WERI-Rb-1 (cell line): ENCODE data around the gene HSPB3.

ENCODE experiments used
- DNase-seq: peaks from one replicate; pipeline ENCODE4 v3.0.0-alpha.2; 2020
- H3K27ac ChIP-seq: fragments of 250-450 bp; sonication (Bioruptor Pico); 2 replicates; pipeline ENCODE4 v1.5.1; 2020; ENCODE audit warnings: mild to moderate bottlenecking, moderate library complexity
- H3K27me3 ChIP-seq: fragments of 250-450 bp; sonication (Bioruptor Pico); 2 replicates; pipeline ENCODE4 v1.5.1; 2021; ENCODE audit warnings: mild to moderate bottlenecking, low read depth, moderate library complexity; ENCODE audit not compliant: insufficient read depth, severe bottlenecking
- H3K36me3 ChIP-seq: fragments of 250-450 bp; sonication (Bioruptor Pico); 2 replicates; pipeline ENCODE4 v1.5.1; 2020; ENCODE audit warnings: mild to moderate bottlenecking, moderate library complexity
- H3K4me3 ChIP-seq: 2 replicates; pipeline ENCODE4 v1.5.1; 2011; ENCODE audit warnings: low read depth, mild to moderate bottlenecking, control low read depth, low read length
- H3K9me3 ChIP-seq: fragments of 250-450 bp; sonication (Bioruptor Pico); 2 replicates; pipeline ENCODE4 v1.5.1; 2021; ENCODE audit warnings: mild to moderate bottlenecking, moderate library complexity; ENCODE audit not compliant: severe bottlenecking
- CTCF ChIP-seq: IDR thresholded peaks from 2 replicates; pipeline ENCODE4 v1.5.1; 2011; ENCODE audit warnings: low read depth, mild to moderate bottlenecking, control low read depth, inconsistent platforms, low read length

Gene HSPB3

GRCh38 chr5:54446379-54446732 is 9.1 kb upstream of the HSPB3 start:
- no peak for DNase-seq

GRCh38 chr5:54449923-54450322 is 5.6 kb upstream of the HSPB3 start:
- H3K4me3 ChIP-seq: no peak overlapping the region
- H3K36me3 ChIP-seq: no peaks in the 10 kb centered on the region
- no peak overlapping the region for H3K27ac ChIP-seq
- no peak for DNase-seq
- no peak for TF ChIP-seq CTCF
- no peaks in the 10 kb centered on the region for H3K27me3 ChIP-seq
- H3K9me3 ChIP-seq: no peaks in the 10 kb centered on the region

More at GRCh38 chr5:54446379-54446732, 9.1 kb upstream of the HSPB3 start:
- no peak overlapping the region for H3K4me3 ChIP-seq
- no peak overlapping the region for H3K27ac ChIP-seq
- no peaks in the 10 kb centered on the region for H3K27me3 ChIP-seq
- no peaks in the 10 kb centered on the region for H3K36me3 ChIP-seq
- no peaks in the 10 kb centered on the region for H3K9me3 ChIP-seq
- no peak for TF ChIP-seq CTCF

- DNase-seq: no peak
- Histone ChIP-seq H3K9me3 (no peaks in the 10 kb centered on the region), H3K36me3 (no peaks in the 10 kb centered on the region), H3K4me3 (no peak overlapping the region), H3K27me3 (no peaks in the 10 kb centered on the region), H3K27ac (no peak overlapping the region)
- TF ChIP-seq CTCF: no peak
Measured at GRCh38 chr5:54450542-54450941, 5.0 kb upstream of the HSPB3 start.

DNA sequence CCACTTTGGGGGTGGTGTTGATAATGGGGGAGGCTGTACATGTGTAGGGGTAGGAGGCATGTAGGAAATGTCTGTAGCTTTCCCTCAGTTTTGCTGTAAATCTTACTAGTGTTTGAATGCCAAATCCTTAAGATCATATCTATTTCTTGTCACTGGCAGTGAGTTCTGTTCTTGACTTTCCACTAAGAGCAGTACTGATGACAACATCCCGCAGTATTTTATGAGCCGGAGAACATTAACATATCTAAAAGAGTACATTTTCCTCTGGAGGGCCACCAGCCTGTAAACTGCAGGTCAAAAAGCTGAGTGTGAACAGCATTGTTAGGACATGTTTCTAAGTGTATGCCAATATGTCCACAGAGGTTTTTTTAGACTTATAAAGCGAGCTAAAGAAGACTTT is 2.5 kb upstream of the HSPB3 start:
- no peaks in the 10 kb centered on the region for H3K27me3 ChIP-seq
- TF ChIP-seq CTCF: no peak

GRCh38 chr5:54454602-54455001 is 897 bp upstream of the HSPB3 start:
- TF ChIP-seq CTCF: no peak
- no peak overlapping the region for H3K4me3 ChIP-seq
- no peaks in the 10 kb centered on the region for H3K9me3 ChIP-seq
- no peaks in the 10 kb centered on the region for H3K27me3 ChIP-seq
- DNase-seq: no peak
- H3K36me3 ChIP-seq: no peaks in the 10 kb centered on the region
- H3K27ac ChIP-seq: no peak overlapping the region

More for the DNA sequence above, 2.5 kb upstream of the HSPB3 start:
- Histone ChIP-seq H3K36me3 (no peaks in the 10 kb centered on the region), H3K4me3 (no peak overlapping the region), H3K27ac (no peak overlapping the region), H3K9me3 (no peaks in the 10 kb centered on the region)
- DNase-seq: no peak

GRCh38 chr5:54457094-54457862 is 1.8 kb downstream of the HSPB3 start:
- Histone ChIP-seq H3K27me3 (no peaks in the 10 kb centered on the region), H3K4me3 (no peak overlapping the region), H3K9me3 (no peaks in the 10 kb centered on the region), H3K27ac (no peak overlapping the region), H3K36me3 (no peaks in the 10 kb centered on the region)
- TF ChIP-seq CTCF: no peak
- DNase-seq: no peak
